LNCAP (cell line): ENCODE measurements around the gene STX7.

Experiments used
- CTCF ChIP-seq: fragments of 450-650 bp; IDR thresholded peaks from 2 replicates; pipeline ENCODE4 v1.5.1; 2017; ENCODE audit warnings: mild to moderate bottlenecking

STX7 gene

GRCh38 chr6:132414761-132415160 lies 98.2 kb downstream of the STX7 start:
- no peak for TF ChIP-seq CTCF

GRCh38 chr6:132414322-132414721 lies 98.6 kb downstream of the STX7 start:
- no peak for TF ChIP-seq CTCF

GRCh38 chr6:132413499-132413802 lies 99.5 kb downstream of the STX7 start:
- TF ChIP-seq CTCF: no peak

- no peak for TF ChIP-seq CTCF
These were observed 100.0 kb downstream of the STX7 start for GRCh38 chr6:132412656-132413498.

- TF ChIP-seq CTCF: no peak
These were observed 101.6 kb downstream of the STX7 start for GRCh38 chr6:132411296-132411695.

- no peak for TF ChIP-seq CTCF
These were observed 102.1 kb downstream of the STX7 start for GRCh38 chr6:132410830-132411229.

GRCh38 chr6:132405143-132405915 lies 107.6 kb downstream of the STX7 start:
- TF ChIP-seq CTCF: no peak
